GM23338 (cell line): Measurements from ENCODE around the gene GP9. TPM values are rescaled to one million over a fixed set of nuclear protein-coding genes. Genes with fewer than 3 reads are reported as not detected.

Experiments
- ATAC-seq: fragments of 200-7000 bp; cut with Tn5 transposase; 3 replicates; pipeline ENCODE4 v1.9.1; 2020
- DNase-seq: peaks from one replicate; pipeline ENCODE4 v3.0.0-alpha.2; 2015; ENCODE audit warnings: low spot score
- H2AFZ ChIP-seq: fragments of 200-600 bp; sonication (generic); 2 replicates; pipeline ENCODE4 v1.8.0; 2016; ENCODE audit warnings: antibody characterized with exemption, mild to moderate bottlenecking, moderate library complexity
- H3F3A ChIP-seq: fragments of 200-600 bp; sonication (generic); replicated peaks from 2 replicates; pipeline ENCODE4 v1.8.0; 2017; ENCODE audit warnings: antibody characterized with exemption, mixed run types, low read depth
- H3K27ac ChIP-seq: fragments of 200-600 bp; sonication (generic); 2 replicates; pipeline ENCODE4 v1.6.1; 2016; ENCODE audit warnings: low read depth
- H3K27me3 ChIP-seq: fragments of 200-600 bp; sonication (generic); 2 replicates; pipeline ENCODE4 v1.8.0; 2016; ENCODE audit warnings: mild to moderate bottlenecking, mixed run types, moderate library complexity; ENCODE audit not compliant: insufficient read depth
- H3K36me3 ChIP-seq: fragments of 200-600 bp; sonication (generic); 2 replicates; pipeline ENCODE4 v1.8.0; 2016; ENCODE audit warnings: mild to moderate bottlenecking; ENCODE audit not compliant: insufficient read depth
- H3K4me1 ChIP-seq: fragments of 200-600 bp; sonication (generic); 2 replicates; pipeline ENCODE4 v1.8.0; 2016; ENCODE audit warnings: mild to moderate bottlenecking, moderate library complexity; ENCODE audit not compliant: insufficient read depth
- H3K4me2 ChIP-seq: fragments of 200-600 bp; sonication (generic); 2 replicates; pipeline ENCODE4 v1.7.1; 2017; ENCODE audit warnings: mixed run types
- H3K4me3 ChIP-seq: fragments of 200-600 bp; sonication (generic); 2 replicates; pipeline ENCODE4 v1.6.1; 2016; ENCODE audit warnings: mixed run types
- H3K79me2 ChIP-seq: fragments of 200-600 bp; sonication (generic); replicated peaks from 2 replicates; pipeline ENCODE4 v1.8.0; 2017; ENCODE audit warnings: mild to moderate bottlenecking; ENCODE audit not compliant: insufficient read depth
- H3K9me2 ChIP-seq: fragments of 200-600 bp; sonication (generic); 2 replicates; pipeline ENCODE4 v1.8.0; 2017; ENCODE audit not compliant: insufficient read depth
- H4K20me1 ChIP-seq: fragments of 200-600 bp; sonication (generic); replicated peaks from 2 replicates; pipeline ENCODE4 v1.8.0; 2017; ENCODE audit warnings: mild to moderate bottlenecking; ENCODE audit not compliant: insufficient read depth
- H3K27ac Mint-ChIP-seq: 2 replicates; pipeline ENCODE4 v1.8.0; 2020; ENCODE audit warnings: inconsistent platforms, mild to moderate bottlenecking, moderate library complexity, mixed read lengths
- H3K27me3 Mint-ChIP-seq: 3 replicates; pipeline ENCODE4 v1.8.0; 2022; ENCODE audit warnings: low read depth, mild to moderate bottlenecking, moderate library complexity, mixed read lengths, inconsistent platforms; ENCODE audit not compliant: insufficient read depth, poor library complexity
- H3K36me3 Mint-ChIP-seq: 3 replicates; pipeline ENCODE4 v1.8.0; 2021; ENCODE audit warnings: low read depth, mild to moderate bottlenecking, inconsistent platforms, moderate library complexity, mixed read lengths
- H3K4me1 Mint-ChIP-seq: 3 replicates; pipeline ENCODE4 v1.8.0; 2020; ENCODE audit warnings: mild to moderate bottlenecking, inconsistent platforms, mixed read lengths
- H3K4me3 Mint-ChIP-seq: 3 replicates; pipeline ENCODE4 v1.8.0; 2021; ENCODE audit warnings: moderate library complexity, mild to moderate bottlenecking, inconsistent platforms, mixed read lengths
- H3K9me3 Mint-ChIP-seq: 3 replicates; pipeline ENCODE4 v1.8.0; 2020; ENCODE audit warnings: moderate library complexity, mild to moderate bottlenecking, inconsistent platforms, mixed read lengths
- CREB1 ChIP-seq: fragments of 250-450 bp; sonication (Bioruptor Pico); IDR thresholded peaks from 2 replicates; pipeline ENCODE4 v1.5.0; 2020; ENCODE audit warnings: low read depth, mild to moderate bottlenecking, moderate library complexity
- EZH2 ChIP-seq: fragments of 200-600 bp; sonication (generic); IDR thresholded peaks from one replicate; pipeline ENCODE4 v1.8.0; 2017; ENCODE audit warnings: antibody characterized with exemption, mild to moderate bottlenecking, low read depth; ENCODE audit not compliant: unreplicated experiment
- EZH2phosphoT487 ChIP-seq: fragments of 200-600 bp; sonication (generic); IDR thresholded peaks from one replicate; pipeline ENCODE4 v1.8.1; 2018; ENCODE audit warnings: antibody characterized with exemption; ENCODE audit not compliant: unreplicated experiment
- JUNB ChIP-seq: IDR thresholded peaks from one replicate; pipeline ENCODE4 v1.6.1; 2016; ENCODE audit warnings: antibody characterized with exemption; ENCODE audit not compliant: unreplicated experiment
- NANOG ChIP-seq: IDR thresholded peaks from 2 replicates; pipeline ENCODE4 v1.6.1; 2016; ENCODE audit warnings: antibody characterized with exemption, borderline replicate concordance
- POLR2AphosphoS5 ChIP-seq: IDR thresholded peaks from 2 replicates; pipeline ENCODE4 v1.6.1; 2016; ENCODE audit warnings: antibody characterized with exemption, low read depth
- STAT1 ChIP-seq: IDR thresholded peaks from one replicate; pipeline ENCODE4 v1.6.1; 2016; ENCODE audit warnings: antibody characterized with exemption; ENCODE audit not compliant: unreplicated experiment
- ZNF114 ChIP-seq: fragments of 250-450 bp; sonication (Bioruptor Pico); IDR thresholded peaks from 2 replicates; pipeline ENCODE4 v1.5.0; 2020; ENCODE audit warnings: mild to moderate bottlenecking, moderate library complexity
- ZNF331 ChIP-seq: fragments of 250-450 bp; sonication (Bioruptor Pico); IDR thresholded peaks from 2 replicates; pipeline ENCODE4 v1.5.0; 2020; ENCODE audit warnings: low read depth, mild to moderate bottlenecking, moderate library complexity
- ZNF462 ChIP-seq: fragments of 250-450 bp; sonication (Bioruptor Pico); IDR thresholded peaks from 2 replicates; pipeline ENCODE4 v1.5.0; 2020; ENCODE audit warnings: mild to moderate bottlenecking, moderate library complexity
- polyA plus RNA-seq: library from polyadenylated mRNA; unstranded; fragments of >200 nt; fragmentation: Nextera tagmentation; extraction: Ambion mirVana; gene quantifications from 2 replicates; pipeline ENCODE4 v1.2.1, GENCODE V29; 2016
- total RNA-seq: library from RNA; depleted of rRNA; stranded (reverse); fragments of >200 nt; shearing (Covaris generic); gene quantifications from 2 replicates; pipeline ENCODE4 v1.2.3, GENCODE V29; 2014
- TF ChIP-seq, protein P1 (sequence below): IDR thresholded peaks from one replicate; pipeline ENCODE4 v1.6.1; 2018; ENCODE audit warnings: antibody characterized with exemption; ENCODE audit not compliant: unreplicated experiment
- TF ChIP-seq, protein P2 (sequence below): IDR thresholded peaks from 2 replicates; pipeline ENCODE4 v1.6.1; 2016; ENCODE audit warnings: antibody characterized with exemption
- TF ChIP-seq, protein P3 (sequence below), 2 experiments: fragments of 200-600 bp in 1 of 2; sonication (generic) in 1 of 2; conservative IDR thresholded peaks; 2 replicates each; pipeline versions ENCODE4 v1.5.1 to v1.6.1; 2016 to 2017; ENCODE audit warnings: antibody characterized with exemption in 2 of 2, low read depth in 2 of 2, mild to moderate bottlenecking in 2 of 2, moderate library complexity in 1 of 2

Gene GP9
- total and polyA plus RNA-seq, 2 experiments from 2014 or later: not detected

DNA sequence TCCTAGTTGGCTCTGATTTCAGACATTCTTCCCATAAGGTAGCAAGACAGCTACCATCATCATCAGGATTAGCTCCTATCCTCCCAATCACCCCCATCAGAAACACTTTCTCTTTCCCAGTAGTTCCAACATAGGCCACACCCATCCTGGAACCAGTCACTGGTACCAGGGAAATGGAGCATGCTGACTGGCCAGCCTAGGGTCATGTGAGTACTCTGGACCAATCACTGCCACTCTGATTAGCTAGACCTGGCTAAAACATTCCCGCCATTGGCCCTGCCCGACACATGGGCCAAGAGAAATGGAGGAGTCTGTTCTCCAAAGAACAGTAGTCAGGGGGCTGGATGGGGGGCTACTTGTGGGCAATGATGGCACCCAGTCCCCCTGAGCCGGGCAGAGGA, 47.1 kb upstream of the GP9 start:
- ATAC-seq: peak; percentile 26; the same call in 1 of the 3 replicates
- Mint-ChIP-seq H3K9me3 (no peaks in the 10 kb centered on the region), H3K4me3 (no peak overlapping the region)

More for the DNA sequence above, 47.1 kb upstream of the GP9 start:
- Mint-ChIP-seq H3K27me3 (peaks cover 8% of the 10 kb centered on the region), H3K36me3 (no peaks in the 10 kb centered on the region; the same call in 2 of the 3 replicates), H3K4me1 (peaks cover 9% of the 10 kb centered on the region; the same call in 2 of the 3 replicates), H3K27ac (no peak overlapping the region)
- no peaks in the 10 kb centered on the region for H3F3A ChIP-seq
- H3K79me2 ChIP-seq: no peaks in the 10 kb centered on the region
- no peaks in the 10 kb centered on the region; the same call in 1 of the 2 replicates for H3K4me1 ChIP-seq
- DNase-seq: peak; percentile 55
- H3K36me3 ChIP-seq: no peaks in the 10 kb centered on the region
- no peak overlapping the region for H3K4me2 ChIP-seq
- H2AFZ ChIP-seq: no peak overlapping the region
- H3K27me3 ChIP-seq: no peaks in the 10 kb centered on the region
- TF ChIP-seq JUNB (no peak), EZH2phosphoT487 (no peak), STAT1 (no peak), CREB1 (CRISPR knock-in tag) (no peak), POLR2AphosphoS5 (no peak), EZH2 (no peak), ZNF331 (CRISPR knock-in tag) (no peak), ZNF114 (CRISPR knock-in tag) (no peak), ZNF462 (CRISPR knock-in tag) (no peak), NANOG (no peak)
- TF ChIP-seq, protein P1, sequence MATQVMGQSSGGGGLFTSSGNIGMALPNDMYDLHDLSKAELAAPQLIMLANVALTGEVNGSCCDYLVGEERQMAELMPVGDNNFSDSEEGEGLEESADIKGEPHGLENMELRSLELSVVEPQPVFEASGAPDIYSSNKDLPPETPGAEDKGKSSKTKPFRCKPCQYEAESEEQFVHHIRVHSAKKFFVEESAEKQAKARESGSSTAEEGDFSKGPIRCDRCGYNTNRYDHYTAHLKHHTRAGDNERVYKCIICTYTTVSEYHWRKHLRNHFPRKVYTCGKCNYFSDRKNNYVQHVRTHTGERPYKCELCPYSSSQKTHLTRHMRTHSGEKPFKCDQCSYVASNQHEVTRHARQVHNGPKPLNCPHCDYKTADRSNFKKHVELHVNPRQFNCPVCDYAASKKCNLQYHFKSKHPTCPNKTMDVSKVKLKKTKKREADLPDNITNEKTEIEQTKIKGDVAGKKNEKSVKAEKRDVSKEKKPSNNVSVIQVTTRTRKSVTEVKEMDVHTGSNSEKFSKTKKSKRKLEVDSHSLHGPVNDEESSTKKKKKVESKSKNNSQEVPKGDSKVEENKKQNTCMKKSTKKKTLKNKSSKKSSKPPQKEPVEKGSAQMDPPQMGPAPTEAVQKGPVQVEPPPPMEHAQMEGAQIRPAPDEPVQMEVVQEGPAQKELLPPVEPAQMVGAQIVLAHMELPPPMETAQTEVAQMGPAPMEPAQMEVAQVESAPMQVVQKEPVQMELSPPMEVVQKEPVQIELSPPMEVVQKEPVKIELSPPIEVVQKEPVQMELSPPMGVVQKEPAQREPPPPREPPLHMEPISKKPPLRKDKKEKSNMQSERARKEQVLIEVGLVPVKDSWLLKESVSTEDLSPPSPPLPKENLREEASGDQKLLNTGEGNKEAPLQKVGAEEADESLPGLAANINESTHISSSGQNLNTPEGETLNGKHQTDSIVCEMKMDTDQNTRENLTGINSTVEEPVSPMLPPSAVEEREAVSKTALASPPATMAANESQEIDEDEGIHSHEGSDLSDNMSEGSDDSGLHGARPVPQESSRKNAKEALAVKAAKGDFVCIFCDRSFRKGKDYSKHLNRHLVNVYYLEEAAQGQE: no peak
- TF ChIP-seq, protein P2, sequence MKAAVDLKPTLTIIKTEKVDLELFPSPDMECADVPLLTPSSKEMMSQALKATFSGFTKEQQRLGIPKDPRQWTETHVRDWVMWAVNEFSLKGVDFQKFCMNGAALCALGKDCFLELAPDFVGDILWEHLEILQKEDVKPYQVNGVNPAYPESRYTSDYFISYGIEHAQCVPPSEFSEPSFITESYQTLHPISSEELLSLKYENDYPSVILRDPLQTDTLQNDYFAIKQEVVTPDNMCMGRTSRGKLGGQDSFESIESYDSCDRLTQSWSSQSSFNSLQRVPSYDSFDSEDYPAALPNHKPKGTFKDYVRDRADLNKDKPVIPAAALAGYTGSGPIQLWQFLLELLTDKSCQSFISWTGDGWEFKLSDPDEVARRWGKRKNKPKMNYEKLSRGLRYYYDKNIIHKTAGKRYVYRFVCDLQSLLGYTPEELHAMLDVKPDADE: no peak
- TF ChIP-seq, protein P3, sequence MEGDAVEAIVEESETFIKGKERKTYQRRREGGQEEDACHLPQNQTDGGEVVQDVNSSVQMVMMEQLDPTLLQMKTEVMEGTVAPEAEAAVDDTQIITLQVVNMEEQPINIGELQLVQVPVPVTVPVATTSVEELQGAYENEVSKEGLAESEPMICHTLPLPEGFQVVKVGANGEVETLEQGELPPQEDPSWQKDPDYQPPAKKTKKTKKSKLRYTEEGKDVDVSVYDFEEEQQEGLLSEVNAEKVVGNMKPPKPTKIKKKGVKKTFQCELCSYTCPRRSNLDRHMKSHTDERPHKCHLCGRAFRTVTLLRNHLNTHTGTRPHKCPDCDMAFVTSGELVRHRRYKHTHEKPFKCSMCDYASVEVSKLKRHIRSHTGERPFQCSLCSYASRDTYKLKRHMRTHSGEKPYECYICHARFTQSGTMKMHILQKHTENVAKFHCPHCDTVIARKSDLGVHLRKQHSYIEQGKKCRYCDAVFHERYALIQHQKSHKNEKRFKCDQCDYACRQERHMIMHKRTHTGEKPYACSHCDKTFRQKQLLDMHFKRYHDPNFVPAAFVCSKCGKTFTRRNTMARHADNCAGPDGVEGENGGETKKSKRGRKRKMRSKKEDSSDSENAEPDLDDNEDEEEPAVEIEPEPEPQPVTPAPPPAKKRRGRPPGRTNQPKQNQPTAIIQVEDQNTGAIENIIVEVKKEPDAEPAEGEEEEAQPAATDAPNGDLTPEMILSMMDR (conservative IDR thresholded peaks at IDR 0.05; ENCODE audit: low read depth in 2 of 2): no peak
- no peak overlapping the region for H3K4me3 ChIP-seq
- no peak overlapping the region for H3K27ac ChIP-seq
- H3K9me2 ChIP-seq: no peaks in the 10 kb centered on the region
- H4K20me1 ChIP-seq: no peaks in the 10 kb centered on the region
